GM13977 (cell line): ENCODE measurements around the gene KLHL24.

Source experiments
- DNase-seq: peaks from one replicate; pipeline ENCODE4 v3.0.0; 2012; ENCODE audit warnings: low spot score
- in situ Hi-C: fragments of 300-500 bp; cut with MboI; formaldehyde crosslinking; loops from one replicate; pipeline ENCODE4 v1.12.0; 2022; ENCODE audit warnings: low sequenced_read_pairs, low pct_unique_long_range_greater_than_20kb, mixed read lengths, inconsistent platforms; ENCODE audit not compliant: unreplicated experiment
- TF ChIP-seq, protein P1 (sequence below): IDR thresholded peaks from 2 replicates; pipeline ENCODE4 v1.5.1; 2012; ENCODE audit warnings: mild to moderate bottlenecking, control low read depth; ENCODE audit not compliant: insufficient read depth; ENCODE audit errors: extremely low read depth, missing control alignments

Gene KLHL24

DNA sequence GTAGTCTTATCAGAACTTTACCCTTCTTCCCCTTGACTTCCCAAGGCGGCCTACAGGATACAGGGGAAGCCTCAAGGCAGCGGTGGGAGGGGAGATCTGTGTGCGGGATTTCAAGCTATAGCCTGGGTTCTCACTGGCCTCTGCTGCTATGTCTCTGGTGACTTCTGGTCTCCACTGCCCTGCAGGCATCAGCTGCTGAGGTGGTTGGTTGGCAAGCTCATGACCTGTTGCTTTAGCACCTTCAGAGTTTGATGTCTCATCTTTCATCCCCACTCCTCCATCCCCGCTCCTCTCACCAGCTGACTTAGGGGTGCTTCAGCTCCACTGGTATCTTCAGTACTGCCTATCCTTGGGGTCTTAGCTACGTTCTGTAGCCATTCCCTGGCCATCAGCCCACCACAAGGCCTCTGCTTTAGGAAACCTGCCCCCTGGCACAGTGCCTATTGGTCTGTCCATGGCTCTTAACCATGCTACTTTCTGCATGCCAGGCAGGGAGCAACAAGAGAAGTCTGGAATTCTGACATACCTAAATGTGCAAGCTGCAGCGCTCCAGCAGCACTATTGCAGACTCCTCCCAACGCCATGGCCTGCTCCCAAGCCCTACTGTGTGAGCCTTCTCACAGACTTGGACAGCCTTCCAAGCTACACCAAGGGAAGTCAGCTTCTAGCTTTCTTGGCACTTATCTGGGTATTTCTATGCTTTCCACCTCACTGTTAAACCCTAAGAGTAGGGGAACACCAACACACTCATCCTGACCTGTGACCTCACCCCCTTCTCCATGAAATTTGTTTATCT is 60.3 kb downstream of the KLHL24 start:
- no peak for DNase-seq
- TF ChIP-seq, protein P1, sequence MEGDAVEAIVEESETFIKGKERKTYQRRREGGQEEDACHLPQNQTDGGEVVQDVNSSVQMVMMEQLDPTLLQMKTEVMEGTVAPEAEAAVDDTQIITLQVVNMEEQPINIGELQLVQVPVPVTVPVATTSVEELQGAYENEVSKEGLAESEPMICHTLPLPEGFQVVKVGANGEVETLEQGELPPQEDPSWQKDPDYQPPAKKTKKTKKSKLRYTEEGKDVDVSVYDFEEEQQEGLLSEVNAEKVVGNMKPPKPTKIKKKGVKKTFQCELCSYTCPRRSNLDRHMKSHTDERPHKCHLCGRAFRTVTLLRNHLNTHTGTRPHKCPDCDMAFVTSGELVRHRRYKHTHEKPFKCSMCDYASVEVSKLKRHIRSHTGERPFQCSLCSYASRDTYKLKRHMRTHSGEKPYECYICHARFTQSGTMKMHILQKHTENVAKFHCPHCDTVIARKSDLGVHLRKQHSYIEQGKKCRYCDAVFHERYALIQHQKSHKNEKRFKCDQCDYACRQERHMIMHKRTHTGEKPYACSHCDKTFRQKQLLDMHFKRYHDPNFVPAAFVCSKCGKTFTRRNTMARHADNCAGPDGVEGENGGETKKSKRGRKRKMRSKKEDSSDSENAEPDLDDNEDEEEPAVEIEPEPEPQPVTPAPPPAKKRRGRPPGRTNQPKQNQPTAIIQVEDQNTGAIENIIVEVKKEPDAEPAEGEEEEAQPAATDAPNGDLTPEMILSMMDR, result no peak
- in situ Hi-C loops, result no loop called here

DNA sequence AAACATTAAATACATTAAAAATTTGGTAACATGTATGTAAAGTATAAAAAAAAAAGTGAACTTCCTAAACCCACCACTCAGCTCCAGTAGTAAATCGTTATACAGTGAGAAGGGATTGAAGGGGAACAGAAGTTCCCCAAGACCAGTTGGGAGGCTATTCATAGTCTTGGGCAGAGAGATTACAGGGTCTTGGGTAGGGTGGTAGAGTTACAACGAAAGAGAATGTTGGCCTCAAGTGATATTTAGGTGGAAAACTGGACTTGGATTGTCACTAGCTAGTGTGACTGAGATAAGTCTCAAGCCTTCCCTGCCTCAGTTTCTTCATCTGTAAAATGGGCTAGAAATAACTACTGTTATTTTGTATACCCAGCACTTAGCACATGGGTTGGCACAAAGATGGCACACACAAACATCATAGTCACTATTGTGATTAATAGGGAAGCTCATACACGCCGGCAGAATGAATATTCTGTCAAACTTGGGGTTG is 61.7 kb downstream of the KLHL24 start:
- in situ Hi-C loops, result no loop called here
- TF ChIP-seq, protein P1, result no peak

DNA sequence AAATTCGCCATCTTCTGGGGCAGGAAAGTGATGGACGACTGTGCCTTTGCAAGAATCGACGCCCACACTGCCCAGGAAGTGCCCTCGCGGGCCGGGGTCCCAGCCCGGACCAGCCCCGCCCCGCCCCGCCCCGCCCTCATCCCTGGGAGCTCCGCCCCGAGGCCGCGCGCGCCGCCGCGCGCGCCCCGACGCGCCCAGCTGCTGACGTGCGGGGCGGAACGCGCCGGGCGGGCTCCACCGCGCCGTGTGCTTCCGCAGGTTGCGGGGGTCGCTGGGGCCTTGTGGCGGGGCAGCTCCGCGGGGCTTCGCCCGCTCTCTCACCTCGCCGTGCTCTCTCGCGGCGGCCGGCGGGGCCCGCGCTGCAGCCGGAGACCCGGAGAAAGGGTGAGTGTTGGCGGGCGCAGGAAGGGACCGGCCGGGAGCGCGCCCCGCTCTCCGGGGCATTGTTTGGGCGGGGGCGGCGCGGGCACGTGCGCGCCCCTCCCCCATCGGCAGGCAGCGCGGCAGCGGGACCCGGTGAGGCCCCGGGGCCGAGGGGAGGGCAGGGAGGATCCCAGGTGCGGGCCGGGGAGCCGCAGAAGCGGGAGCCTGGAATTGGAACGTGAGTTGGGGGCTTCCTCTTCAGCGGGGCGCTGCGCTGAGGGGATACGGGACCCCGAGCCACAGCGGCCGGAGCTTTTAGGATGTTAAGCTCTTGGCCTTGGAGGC is 62.3 kb downstream of the KLHL24 start, which contains the start of gene YEATS2:
Gene YEATS2 (plus strand): TSS at position 188 of the 708 bp plus-strand sequence. CDS start 17,366 bp downstream, outside the sequence.
- peak; percentile 97 for DNase-seq
- TF ChIP-seq, protein P1, result no peak
- in situ Hi-C loops, result no loop called here

More for the DNA sequence above, 61.7 kb downstream of the KLHL24 start:
- DNase-seq, result peak; percentile 37

DNA sequence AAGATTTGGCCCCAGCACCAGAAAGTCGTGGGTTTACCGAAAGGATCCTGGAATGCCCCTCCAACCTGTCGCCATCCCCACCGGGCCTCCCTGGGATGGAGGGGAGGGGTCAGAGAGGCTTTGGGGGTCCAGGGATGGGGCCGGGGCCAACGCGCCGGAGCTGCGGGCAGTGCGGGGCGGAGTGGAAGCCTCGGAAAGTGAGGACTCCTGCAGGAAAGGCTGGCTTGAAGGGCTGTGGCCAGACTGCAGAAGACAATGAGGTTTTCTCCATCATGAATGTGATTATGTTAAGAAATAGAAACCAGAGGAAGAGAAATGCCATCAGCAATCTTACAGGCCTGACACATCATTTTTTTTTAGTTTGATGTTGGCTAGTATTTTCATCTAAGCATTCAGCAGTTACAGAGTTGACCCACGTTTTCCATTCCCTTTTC is 62.9 kb downstream of the KLHL24 start:
- DNase-seq, result peak; percentile 65
- in situ Hi-C loops, result no loop called here
- TF ChIP-seq, protein P1, result no peak

DNA sequence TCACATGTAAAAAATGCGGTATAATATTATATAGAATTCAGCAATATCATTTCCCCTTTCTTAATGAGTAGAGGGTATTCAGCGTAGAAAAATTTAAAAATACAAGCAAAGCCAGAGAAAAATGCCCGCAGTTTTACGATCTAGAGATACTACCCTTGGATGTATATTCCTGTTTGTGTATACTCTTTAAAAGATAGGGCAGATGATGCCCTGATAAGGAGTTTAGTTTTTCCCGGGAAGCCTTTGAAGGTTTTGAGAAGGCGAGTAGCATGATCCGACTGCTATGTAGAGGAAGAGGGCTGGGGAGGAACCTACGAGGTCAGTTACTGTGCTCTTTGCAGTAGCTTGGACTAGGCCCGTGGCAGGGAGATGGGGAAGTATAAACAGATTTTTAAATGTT is 63.3 kb downstream of the KLHL24 start:
- TF ChIP-seq, protein P1, result no peak
- no peak for DNase-seq
- in situ Hi-C loops, result no loop called here

DNA sequence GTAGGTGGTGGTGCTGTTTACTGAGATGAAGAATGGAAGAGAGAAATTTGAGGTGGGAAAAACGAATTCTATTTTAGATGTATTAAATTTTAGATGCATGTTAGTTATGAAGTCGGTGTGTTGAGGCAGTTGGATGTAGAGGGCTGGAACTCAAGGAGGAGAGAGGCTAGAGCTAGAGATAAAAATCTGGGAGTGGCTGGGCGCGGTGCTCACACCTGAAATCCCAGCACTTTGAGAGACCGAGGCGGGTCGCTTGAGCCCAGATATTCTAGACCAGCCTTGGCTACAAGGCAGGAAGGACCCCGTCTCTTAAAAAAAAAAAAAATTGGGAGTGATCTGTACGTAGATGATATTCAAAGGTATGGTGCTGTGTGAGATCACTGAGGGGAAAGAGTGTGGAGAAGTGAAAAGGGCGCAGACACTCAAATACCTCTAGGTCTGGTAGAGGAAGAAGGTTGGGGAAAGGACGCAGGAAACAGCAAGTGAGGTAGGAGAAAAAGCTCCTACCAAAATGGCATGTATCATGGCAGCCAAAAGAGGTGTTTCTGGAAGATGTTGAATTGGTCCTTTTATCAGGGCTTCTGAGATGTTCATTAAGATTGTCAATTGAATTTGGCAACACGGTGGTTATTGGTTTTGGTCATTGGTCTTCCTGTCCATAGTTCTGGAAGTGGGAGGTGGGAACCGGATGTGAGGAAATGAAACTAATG is 64.0 kb downstream of the KLHL24 start:
- DNase-seq, result peak; percentile 32
- in situ Hi-C loops, result no loop called here
- TF ChIP-seq, protein P1, result no peak
